Left lung (tissue), 10 donors: ENCODE measurements around the gene KCNE1. TPM values are rescaled to one million over a fixed set of nuclear protein-coding genes. Genes with fewer than 3 reads are reported as not detected.

ENCODE experiments used
- ATAC-seq: fragments of 200-7000 bp; cut with Tn5 transposase; one replicate; pipeline ENCODE4 v1.9.1; 2020; ENCODE audit warnings: moderate library complexity
- DNase-seq, 4 donors: peaks; one replicate each; pipeline ENCODE4 v3.0.0-alpha.2; 2013 to 2020
- H3K27ac ChIP-seq, 2 donors: fragments of 200-600 bp; sonication (generic) in 1 of 2; one replicate each; pipeline versions ENCODE4 v1.5.0 to v1.8.0; 2020 to 2021
- H3K27me3 ChIP-seq, 2 donors: fragments of 200-600 bp; sonication (generic) in 1 of 2; one replicate each; pipeline versions ENCODE4 v1.5.0 to v1.8.0; 2020 to 2021
- H3K36me3 ChIP-seq, 2 donors: fragments of 200-600 bp; sonication (generic) in 1 of 2; one replicate each; pipeline versions ENCODE4 v1.5.0 to v1.8.0; 2020 to 2021
- H3K4me1 ChIP-seq, 2 donors: fragments of 200-600 bp; one replicate each; pipeline ENCODE4 v1.8.0; 2021
- H3K4me3 ChIP-seq, 2 donors: fragments of 200-600 bp; sonication (generic) in 1 of 2; one replicate each; pipeline versions ENCODE4 v1.5.0 to v1.8.0; 2020 to 2021; ENCODE audit warnings: mild to moderate bottlenecking in 1 of 2
- H3K9me3 ChIP-seq, 2 donors: fragments of 200-600 bp; sonication (generic) in 1 of 2; one replicate each; pipeline versions ENCODE4 v1.5.0 to v1.8.0; 2020 to 2021
- intact Hi-C, 2 donors: fragments of 100-400 bp; cut with DNase I; formaldehyde crosslinking; loops; one replicate each; pipeline versions ENCODE4 v1.11.2 to v1.14.2; 2022
- polyA plus RNA-seq, 6 donors: library from polyadenylated mRNA; unstranded; fragments of 120-200 nt; gene quantifications; one replicate each; pipeline ENCODE4 v1.2.1, GENCODE V29; 2013; ENCODE audit not compliant: insufficient read length in 6 of 6
- total RNA-seq, 2 donors: library from RNA; stranded (reverse); fragmentation: NEBNext Ultra II Directional; extraction: Animal tissue kit (Norgen Biotek cat#: 25700); gene quantifications; one replicate each; pipeline ENCODE4 v1.2.1, GENCODE V29; 2021
- TF ChIP-seq, protein P1 (sequence below), 2 donors: fragments of 200-600 bp; sonication (generic) in 1 of 2; IDR thresholded peaks; one replicate each; pipeline versions ENCODE4 v1.5.0 to v1.8.0; 2021; ENCODE audit warnings: antibody characterized with exemption in 2 of 2
- donor health status: DM: no; HTN: yes; CAD: no.
- donor health status: DM: no; HTN: no; CAD: no.

Gene KCNE1
- total and polyA plus RNA-seq, 8 donors, result 0.19 to 21.2 (median 2.2) TPM

DNA sequence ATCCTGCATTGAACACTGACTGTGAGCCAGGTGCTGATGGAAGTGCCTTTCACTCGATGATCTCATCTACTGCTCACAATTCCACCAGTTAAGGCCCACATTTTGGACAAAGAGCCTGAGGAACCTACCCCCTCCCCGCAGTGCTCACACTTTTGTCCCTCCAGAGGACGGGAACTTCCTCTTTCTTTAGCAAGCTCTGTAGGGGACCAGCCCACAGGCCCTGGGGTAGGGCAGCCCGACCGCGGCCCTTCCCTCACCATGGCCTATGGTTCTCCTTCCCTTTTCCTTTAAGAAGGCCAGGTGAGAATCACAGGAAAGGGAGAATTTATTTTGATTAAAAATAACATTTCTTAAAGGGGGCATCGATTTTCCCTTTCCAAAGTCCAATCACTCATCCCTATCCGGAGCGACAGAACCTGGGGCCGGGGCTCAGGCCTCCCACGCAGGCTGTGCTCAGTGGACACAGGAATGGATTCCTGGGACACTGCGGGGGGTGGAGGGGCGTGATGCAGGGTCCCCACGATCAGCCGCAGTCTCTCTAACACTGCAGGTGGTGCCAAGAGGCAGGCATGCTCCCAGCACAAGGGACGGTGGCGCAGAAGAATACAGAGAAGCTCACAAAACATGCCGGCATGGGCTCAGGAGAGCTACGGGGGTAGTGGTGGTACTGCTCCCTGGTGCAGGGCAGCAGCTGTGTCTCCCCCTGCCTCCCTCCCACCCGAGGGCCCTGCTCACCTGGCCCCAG, 8.9 kb upstream of the KCNE1 start:
- Histone ChIP-seq H3K36me3 (peaks cover 2 to 29% of the 10 kb centered on the region in 2 donors), H3K27me3 (no peaks in the 10 kb centered on the region), H3K4me1 (peaks cover 31 to 91% of the 10 kb centered on the region in 2 donors), H3K9me3 (no peaks in the 10 kb centered on the region), H3K4me3 (no peak overlapping the region), H3K27ac (peak overlapping the region in 1 of 2 donors; percentile 74)
- intact Hi-C loops, result no loop called here
- ATAC-seq (peak; percentile 19), DNase-seq (peak in 2 of 4 donors; percentile 73 to 88)
- TF ChIP-seq, protein P1, sequence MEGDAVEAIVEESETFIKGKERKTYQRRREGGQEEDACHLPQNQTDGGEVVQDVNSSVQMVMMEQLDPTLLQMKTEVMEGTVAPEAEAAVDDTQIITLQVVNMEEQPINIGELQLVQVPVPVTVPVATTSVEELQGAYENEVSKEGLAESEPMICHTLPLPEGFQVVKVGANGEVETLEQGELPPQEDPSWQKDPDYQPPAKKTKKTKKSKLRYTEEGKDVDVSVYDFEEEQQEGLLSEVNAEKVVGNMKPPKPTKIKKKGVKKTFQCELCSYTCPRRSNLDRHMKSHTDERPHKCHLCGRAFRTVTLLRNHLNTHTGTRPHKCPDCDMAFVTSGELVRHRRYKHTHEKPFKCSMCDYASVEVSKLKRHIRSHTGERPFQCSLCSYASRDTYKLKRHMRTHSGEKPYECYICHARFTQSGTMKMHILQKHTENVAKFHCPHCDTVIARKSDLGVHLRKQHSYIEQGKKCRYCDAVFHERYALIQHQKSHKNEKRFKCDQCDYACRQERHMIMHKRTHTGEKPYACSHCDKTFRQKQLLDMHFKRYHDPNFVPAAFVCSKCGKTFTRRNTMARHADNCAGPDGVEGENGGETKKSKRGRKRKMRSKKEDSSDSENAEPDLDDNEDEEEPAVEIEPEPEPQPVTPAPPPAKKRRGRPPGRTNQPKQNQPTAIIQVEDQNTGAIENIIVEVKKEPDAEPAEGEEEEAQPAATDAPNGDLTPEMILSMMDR (IDR thresholded peaks at IDR 0.05), result no peak

DNA sequence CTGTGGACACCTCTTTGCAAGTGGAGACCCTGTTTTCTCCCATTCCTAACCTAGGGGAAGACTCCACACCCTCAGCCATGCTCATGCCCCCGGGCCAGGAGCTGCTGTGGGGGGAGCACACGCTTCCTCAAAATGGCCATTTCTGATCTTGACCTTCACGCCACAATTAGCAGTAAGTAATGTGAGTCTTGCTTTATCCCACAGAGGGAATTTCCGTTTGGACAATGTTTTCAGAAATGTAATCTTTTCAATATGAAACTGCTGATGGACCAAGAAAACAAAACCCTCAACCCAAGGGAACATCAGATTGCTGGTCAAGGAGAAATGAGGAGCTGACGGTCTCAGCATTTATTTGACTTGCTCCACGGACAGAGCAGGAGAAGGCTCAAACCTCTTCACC, 8.3 kb upstream of the KCNE1 start:
- intact Hi-C loops, result no loop called here
- Histone ChIP-seq H3K27ac (peak overlapping the region in 1 of 2 donors; percentile 74), H3K27me3 (no peaks in the 10 kb centered on the region), H3K36me3 (peaks cover 2 to 29% of the 10 kb centered on the region in 2 donors), H3K4me1 (peaks cover 27 to 88% of the 10 kb centered on the region in 2 donors), H3K4me3 (no peak overlapping the region), H3K9me3 (no peaks in the 10 kb centered on the region)
- TF ChIP-seq, protein P1 (IDR thresholded peaks at IDR 0.05), result no peak
- DNase-seq (no peak), ATAC-seq (no peak)

DNA sequence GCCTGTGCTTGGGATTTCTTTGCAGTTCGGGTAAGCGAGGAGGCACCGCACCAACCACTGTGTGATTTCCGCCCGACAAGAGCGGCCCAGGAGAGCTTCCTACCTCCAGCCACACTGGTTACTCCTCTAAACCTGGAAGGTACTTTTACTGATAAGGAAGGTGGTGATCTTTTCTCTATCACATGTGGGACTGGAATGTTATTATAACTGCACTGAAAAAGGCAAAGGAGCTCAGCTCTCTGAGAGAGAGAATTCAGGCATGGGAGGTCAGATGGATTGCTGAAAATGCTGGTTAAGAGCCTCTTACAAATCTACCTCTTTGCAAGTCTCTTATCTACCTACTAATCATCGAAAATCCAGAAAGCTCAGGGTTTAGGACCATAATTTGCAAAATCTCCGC, 7.7 kb upstream of the KCNE1 start:
- Histone ChIP-seq H3K4me1 (peaks cover 22 to 83% of the 10 kb centered on the region in 2 donors), H3K9me3 (no peaks in the 10 kb centered on the region), H3K27me3 (no peaks in the 10 kb centered on the region), H3K4me3 (no peak overlapping the region), H3K36me3 (peaks cover 2 to 29% of the 10 kb centered on the region in 2 donors), H3K27ac (peak overlapping the region in 1 of 2 donors; percentile 74)
- DNase-seq, result no peak
- TF ChIP-seq, protein P1 (IDR thresholded peaks at IDR 0.05), result no peak
- intact Hi-C loops, result no loop called here
- ATAC-seq, result no peak

DNA sequence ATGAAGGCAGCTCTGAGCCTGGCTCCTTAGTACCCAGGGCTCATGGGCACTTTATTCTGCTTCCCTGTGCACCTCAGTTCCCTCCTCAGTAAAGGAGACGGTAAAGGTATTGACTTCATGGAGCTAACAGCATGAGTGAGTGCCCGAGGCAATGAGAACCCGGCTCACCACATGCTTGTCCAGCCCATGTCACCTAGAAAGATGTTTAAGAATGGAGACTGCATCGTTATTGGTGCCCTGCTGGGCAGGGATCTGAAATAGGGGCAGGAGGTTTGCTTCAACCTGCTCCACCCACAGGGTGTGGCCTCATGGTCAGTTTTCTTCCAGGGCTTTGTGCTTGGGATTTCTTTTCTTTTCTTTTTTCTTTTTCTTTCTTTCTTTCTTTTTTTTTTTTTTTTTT, 7.0 kb upstream of the KCNE1 start:
- Histone ChIP-seq H3K4me3 (no peak overlapping the region), H3K9me3 (no peaks in the 10 kb centered on the region), H3K27me3 (no peaks in the 10 kb centered on the region), H3K36me3 (peaks cover 2 to 29% of the 10 kb centered on the region in 2 donors), H3K4me1 (peaks cover 21 to 84% of the 10 kb centered on the region in 2 donors), H3K27ac (peak overlapping the region in 1 of 2 donors; percentile 74)
- intact Hi-C loops, result no loop called here
- no peak for ATAC-seq
- DNase-seq, result no peak
- TF ChIP-seq, protein P1 (IDR thresholded peaks at IDR 0.05), result no peak

DNA sequence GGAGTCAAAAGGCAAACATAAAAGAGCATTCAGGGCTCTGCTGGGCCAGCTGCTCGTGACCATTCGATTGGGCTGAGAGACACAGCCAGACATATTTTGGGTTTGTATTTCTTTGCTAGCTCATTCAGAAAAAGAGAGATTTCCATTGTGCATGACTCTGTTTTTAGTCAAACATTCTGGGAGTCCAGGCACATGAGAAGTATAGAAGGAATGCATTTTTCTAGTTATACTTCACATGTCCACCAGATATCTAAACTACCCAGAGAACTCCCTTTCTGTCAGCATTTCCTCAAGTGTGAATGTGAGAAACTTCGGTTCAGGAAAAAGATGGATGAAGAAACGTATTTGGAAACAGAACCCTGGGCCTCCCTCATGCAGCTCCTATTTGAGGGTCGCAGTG, 6.3 kb upstream of the KCNE1 start:
- intact Hi-C loops, result no loop called here
- TF ChIP-seq, protein P1 (IDR thresholded peaks at IDR 0.05), result no peak
- Histone ChIP-seq H3K4me1 (peaks cover 16 to 84% of the 10 kb centered on the region in 2 donors), H3K9me3 (no peaks in the 10 kb centered on the region), H3K27me3 (no peaks in the 10 kb centered on the region), H3K27ac (peak overlapping the region in 1 of 2 donors; percentile 74), H3K36me3 (peaks cover 2 to 29% of the 10 kb centered on the region in 2 donors), H3K4me3 (no peak overlapping the region)
- DNase-seq (no peak), ATAC-seq (no peak)
